GDM1 (cell line): Measurements from ENCODE around the gene KLK14.

Experiments used
- DNase-seq: peaks from one replicate; lab custom pipeline; 2025; lab: John Stamatoyannopoulos, UW

KLK14 gene

GRCh38 chr19:51044327-51044726, 38.4 kb downstream of the KLK14 start:
- DNase-seq, result no peak

DNA sequence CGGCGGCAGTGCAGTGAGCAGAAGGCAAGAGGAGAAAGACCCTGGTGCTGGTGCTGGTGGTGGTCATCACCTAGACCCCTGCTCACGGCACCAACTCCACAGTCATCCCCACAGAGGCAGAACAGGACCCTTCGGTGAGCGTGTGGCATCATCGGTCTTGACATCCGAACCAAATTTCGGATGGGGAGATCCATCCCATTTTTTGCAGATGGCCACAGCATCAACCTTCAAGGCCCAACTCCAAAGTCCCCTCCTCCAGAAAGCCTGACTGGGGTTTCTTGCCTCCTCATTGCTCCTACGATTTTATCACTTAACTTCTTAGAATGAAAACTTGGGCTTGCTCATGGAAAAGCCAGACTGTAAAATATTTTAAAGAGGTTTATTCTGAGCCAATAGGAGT, 39.2 kb downstream of the KLK14 start:
- DNase-seq, result no peak

DNA sequence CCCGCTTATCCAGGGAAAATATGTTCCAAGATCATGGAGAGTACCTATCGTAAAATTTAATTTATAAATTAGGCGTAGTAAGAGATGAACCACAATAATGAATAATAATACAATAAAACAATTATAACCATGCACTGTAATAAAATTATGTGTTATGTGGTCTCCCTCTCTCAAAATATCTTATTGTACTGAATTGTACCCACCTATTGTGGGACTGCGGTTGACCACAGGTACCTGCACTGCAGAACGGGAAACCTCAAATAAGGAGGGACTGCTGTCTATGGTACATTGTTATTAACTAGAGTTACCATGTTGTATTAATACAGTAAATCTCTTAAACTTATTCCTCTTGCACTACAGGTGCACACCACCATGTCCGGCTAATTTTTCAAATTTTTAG, 42.5 kb downstream of the KLK14 start:
- DNase-seq, result no peak

GRCh38 chr19:51036519-51036918, 46.2 kb downstream of the KLK14 start:
- no peak for DNase-seq

DNA sequence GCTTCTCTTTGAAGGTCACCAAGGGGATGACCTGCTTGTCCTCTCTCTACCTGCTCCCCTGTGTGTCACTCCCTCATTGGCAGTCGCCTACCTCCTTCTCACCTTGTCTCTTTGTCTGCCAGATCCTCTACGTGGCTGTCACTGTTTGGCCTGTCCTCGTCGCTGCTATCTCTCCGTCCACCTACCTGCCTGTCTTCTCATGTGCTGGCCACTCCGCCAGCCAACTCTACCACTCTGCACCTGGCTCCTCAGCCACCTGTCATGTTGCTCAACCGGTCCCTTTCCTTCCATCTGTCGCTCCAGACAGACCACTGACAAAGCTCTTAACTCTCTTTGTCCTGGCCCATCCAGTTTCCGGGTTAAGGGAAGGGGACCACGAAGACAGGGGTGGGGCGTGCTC, 48.0 kb downstream of the KLK14 start, which contains the start of gene KLK12:
Gene KLK12, minus strand, starts transcription at position 299 of the 400 bp plus-strand sequence. CDS start 381 bp downstream, outside the sequence.
- no peak for DNase-seq

GRCh38 chr19:51031880-51032225, 50.8 kb downstream of the KLK14 start:
- no peak for DNase-seq

DNA sequence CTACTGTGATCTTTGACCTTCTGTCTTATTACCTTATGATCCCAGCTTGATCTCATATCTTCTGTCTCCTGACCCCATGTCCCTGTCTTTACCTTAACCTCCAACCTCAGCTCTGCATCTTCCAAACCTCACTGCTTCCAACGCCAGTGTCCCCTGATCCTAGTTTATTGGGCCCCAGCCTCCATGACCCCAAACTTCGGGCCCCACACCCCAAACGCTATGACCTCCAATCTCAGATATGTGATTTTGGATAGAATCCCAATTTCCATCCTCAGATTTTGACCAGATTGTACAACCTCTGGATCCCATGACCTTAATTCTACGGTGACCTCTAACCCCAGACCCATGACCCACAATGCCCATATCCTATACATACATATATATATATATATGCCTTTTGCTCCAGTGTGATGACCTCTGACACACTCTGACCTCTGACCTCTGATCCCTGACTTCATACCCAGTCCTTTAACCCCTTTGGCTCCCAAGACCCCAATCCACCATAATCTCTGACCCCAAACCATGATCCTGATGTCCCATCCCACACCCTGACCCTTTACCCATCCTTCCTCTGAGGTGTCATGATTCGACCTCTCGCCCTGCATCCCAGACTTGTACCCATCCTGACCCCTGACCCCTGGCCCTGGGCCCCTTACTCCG, 51.3 kb downstream of the KLK14 start:
- no peak for DNase-seq

DNA sequence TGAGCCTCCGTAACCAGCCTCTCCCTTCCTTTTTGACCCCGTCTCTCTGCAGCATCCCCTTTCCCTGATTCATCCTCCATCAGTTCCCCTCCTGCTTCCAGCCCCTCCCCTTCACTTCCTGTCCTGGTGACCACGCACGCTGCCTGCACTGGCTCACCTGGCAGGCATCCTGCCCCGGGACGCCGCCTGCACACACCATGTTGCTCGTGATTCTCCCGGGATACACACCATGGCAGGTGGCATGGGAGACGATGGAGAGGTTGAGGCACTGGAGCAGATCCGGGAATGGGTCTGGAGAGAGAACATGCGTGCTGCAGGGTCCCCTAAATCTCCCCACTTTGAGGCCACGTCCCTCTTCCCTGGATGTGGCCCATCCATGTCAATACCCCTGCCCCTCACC, 52.1 kb downstream of the KLK14 start:
- DNase-seq, result no peak

DNA sequence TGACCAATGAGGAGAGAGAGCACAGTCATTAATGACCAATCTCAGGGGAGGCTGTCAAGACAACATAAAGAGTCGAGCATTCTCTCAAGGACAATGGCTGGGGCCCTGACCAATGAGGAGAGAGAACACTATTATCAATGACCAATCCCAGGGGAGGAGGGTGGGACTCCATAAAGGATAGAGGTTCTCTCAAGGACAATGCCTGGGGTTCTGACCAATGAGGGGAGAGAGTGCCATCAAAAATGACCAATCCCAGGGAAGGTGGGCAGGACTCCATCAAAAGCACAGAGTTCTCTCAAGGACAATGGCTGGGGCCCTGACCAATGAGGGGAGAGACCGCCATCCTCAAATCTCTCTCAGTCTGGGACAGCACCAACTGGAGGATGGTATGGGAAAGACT, 53.0 kb downstream of the KLK14 start:
- no peak for DNase-seq
